ENCODE data around the gene ACOT7.
"Not testable (repeated sequence)": the region's sequence is repeated elsewhere in the genome, so short reads cannot be mapped to it uniquely, and the experiment has no call there.

ACOT7 gene

DNA sequence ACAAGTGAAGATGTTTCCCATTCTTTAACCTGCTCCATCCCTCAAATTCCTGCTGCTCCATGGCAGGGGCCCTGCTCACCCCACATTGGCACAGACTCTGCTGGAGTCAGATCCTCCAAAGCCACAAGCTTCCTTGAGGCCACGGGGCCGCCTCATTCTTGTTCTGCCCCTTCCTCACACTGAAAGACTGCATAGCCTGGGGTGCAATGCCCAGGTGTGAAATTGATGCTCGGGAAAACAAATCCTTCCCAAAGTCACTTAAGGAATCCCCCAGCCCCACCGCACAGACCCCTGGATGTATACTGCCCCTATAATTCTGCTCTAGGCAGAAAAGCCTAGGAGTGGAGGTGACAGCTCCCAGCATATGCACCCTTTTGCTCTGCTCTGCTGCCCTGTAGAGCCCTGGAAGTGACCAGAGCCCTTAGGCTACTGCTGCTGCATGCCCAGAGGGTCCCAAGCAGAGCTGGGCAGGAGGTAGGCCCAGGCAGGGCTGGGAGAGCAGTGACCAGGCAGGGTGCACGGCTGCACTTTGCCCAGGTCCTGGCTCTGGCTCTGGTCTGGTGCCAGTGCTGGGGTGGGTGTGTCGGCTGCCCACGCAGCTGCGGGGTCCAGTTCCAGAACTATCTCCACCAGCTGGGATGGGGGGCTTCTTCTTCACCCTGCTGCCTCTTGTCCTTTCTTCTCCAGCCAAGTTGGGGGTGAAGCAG, 24.5 kb upstream of the ACOT7 start:
- Mint-ChIP-seq H3K27me3 (ENCODE audit: low read depth) (peaks cover 74% of the 10 kb centered on the region), H3K36me3 (ENCODE audit: low read depth) (no peaks in the 10 kb centered on the region), H3K4me3 (no peak overlapping the region), H3K4me1 (ENCODE audit: low read depth) (peaks cover 19% of the 10 kb centered on the region), H3K27ac (no peak overlapping the region), H3K9me3 (no peaks in the 10 kb centered on the region)

DNA sequence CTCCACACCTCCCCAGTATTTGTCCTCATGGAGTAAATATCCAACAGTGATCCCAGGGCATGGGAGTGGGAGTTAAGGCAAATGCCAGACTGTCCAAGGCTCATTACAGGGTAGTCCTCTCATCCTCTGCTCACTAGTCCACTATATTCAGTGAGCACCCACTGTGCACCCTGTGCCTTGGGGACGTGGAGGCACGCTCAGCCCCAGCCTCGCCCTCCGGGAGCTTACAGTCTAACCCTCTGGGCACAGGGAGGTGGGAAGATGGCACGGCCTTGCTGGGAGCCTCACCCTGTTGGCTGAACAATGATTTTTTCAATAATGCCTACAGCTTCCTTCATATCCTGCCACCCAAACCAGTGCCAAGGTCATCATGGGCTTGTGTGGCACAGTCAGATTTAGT, 23.3 kb upstream of the ACOT7 start:
- Mint-ChIP-seq H3K27ac (no peak overlapping the region), H3K9me3 (no peaks in the 10 kb centered on the region), H3K4me3 (no peak overlapping the region), H3K27me3 (ENCODE audit: low read depth) (peaks cover 70% of the 10 kb centered on the region), H3K4me1 (ENCODE audit: low read depth) (peaks cover 19% of the 10 kb centered on the region), H3K36me3 (ENCODE audit: low read depth) (no peaks in the 10 kb centered on the region)

DNA sequence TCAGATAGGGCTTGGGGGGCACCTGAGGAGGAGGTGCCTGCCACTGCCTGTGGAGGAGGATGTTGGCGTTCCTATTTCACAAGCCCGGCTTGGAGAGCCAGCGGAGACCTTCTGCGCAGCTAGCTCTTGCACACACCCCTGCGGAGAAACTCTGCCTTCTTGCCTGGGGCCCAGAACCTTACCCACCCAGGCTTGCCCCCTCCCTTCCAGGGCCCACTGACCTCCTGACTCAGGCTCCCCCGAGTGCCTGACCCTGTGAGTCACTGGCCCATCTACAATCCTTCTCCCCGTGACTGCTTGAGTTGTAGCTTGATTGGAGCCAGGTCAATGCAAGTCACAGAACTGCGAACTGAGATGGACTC, 22.7 kb upstream of the ACOT7 start:
- Mint-ChIP-seq H3K4me1 (ENCODE audit: low read depth) (peaks cover 15% of the 10 kb centered on the region), H3K27ac (no peak overlapping the region), H3K36me3 (ENCODE audit: low read depth) (no peaks in the 10 kb centered on the region), H3K27me3 (ENCODE audit: low read depth) (peaks cover 63% of the 10 kb centered on the region), H3K9me3 (no peaks in the 10 kb centered on the region), H3K4me3 (no peak overlapping the region)

DNA sequence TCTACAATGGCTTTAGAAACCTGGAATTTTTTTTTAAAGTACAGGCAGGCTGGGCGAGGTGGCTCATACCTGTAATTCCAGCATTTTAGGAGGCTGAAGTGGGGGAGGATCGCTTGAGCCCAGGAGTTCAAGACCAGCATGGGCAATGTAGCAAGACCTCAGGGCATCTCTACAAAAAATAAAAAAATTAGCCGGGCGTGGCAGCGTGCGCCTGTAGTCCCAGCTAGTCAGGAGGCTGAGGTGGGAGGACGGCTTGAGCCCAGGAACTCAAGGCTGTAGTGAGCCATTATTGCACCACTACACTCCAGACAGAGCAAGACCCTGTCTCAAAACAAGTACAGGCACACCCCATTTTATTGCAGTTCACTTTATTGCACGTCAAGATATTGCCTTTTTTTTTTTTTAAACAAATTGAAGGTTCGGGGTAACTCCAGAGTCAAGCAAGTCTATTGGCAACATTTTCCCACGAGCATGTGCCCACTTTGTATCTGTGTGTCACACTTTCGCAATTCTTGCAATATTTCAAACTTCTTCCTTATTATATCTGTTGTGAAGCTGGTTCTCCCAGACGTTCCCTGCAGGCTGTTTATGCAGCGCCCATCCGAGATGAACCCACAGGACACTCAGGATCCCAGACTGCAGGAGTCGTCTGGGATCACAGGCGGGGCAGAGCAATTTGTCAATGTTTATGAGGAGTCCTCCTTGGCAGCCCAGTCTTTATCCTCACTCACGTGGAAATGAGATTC, 21.5 kb upstream of the ACOT7 start:
- peaks cover 58% of the 10 kb centered on the region for H3K27me3 Mint-ChIP-seq (ENCODE audit: low read depth)
- no peak overlapping the region for H3K27ac Mint-ChIP-seq
- H3K36me3 Mint-ChIP-seq (ENCODE audit: low read depth) = no peaks in the 10 kb centered on the region
- H3K9me3 Mint-ChIP-seq = no peaks in the 10 kb centered on the region
- no peak overlapping the region for H3K4me3 Mint-ChIP-seq
- H3K4me1 Mint-ChIP-seq (ENCODE audit: low read depth) = peaks cover 11% of the 10 kb centered on the region

DNA sequence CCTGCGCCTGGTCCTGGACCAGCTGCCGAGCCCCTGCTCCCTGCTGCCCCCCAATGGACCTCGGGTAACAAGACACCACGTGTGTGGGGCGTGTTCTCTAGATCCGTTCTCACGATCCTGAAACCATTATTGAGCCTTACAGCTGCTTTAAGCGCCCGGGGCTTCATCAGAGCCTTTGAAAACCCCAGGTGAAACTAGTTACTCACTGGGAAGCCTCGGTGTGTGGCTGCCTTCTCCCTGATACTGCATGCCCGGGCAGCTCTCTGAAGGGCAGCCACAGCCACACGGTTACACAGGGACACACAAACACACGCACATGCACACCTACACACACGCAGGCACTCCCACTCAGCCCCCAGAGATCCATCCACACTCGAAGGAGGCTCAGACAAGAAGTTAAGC, 20.9 kb upstream of the ACOT7 start:
- no peak overlapping the region for H3K4me3 Mint-ChIP-seq
- peaks cover 56% of the 10 kb centered on the region for H3K27me3 Mint-ChIP-seq (ENCODE audit: low read depth)
- peaks cover 11% of the 10 kb centered on the region for H3K4me1 Mint-ChIP-seq (ENCODE audit: low read depth)
- no peak overlapping the region for H3K27ac Mint-ChIP-seq
- no peaks in the 10 kb centered on the region for H3K9me3 Mint-ChIP-seq
- H3K36me3 Mint-ChIP-seq (ENCODE audit: low read depth) = no peaks in the 10 kb centered on the region

DNA sequence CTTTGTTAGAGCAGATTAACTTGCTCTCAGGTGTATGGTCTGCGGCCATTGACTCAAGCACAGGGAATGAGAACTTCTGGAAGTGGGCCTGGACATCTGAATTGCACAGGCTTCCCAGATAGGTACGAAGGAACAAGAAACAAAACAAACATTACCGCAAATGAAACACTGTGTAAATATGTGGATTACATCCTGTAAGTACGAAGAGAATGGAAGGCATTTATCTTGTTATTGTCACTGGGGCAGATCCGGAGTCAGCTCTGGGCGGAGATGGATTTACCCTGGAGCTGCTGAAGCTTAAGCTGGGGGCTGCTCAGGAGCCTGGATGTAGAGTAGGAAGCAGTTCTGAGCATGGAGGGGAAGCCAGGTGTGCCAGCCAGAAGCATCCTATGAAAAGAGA, 19.3 kb upstream of the ACOT7 start:
- Mint-ChIP-seq H3K27me3 (ENCODE audit: low read depth) (peaks cover 53% of the 10 kb centered on the region), H3K36me3 (ENCODE audit: low read depth) (no peaks in the 10 kb centered on the region), H3K4me3 (no peak overlapping the region), H3K4me1 (ENCODE audit: low read depth) (peaks cover 11% of the 10 kb centered on the region), H3K27ac (no peak overlapping the region), H3K9me3 (no peaks in the 10 kb centered on the region)

DNA sequence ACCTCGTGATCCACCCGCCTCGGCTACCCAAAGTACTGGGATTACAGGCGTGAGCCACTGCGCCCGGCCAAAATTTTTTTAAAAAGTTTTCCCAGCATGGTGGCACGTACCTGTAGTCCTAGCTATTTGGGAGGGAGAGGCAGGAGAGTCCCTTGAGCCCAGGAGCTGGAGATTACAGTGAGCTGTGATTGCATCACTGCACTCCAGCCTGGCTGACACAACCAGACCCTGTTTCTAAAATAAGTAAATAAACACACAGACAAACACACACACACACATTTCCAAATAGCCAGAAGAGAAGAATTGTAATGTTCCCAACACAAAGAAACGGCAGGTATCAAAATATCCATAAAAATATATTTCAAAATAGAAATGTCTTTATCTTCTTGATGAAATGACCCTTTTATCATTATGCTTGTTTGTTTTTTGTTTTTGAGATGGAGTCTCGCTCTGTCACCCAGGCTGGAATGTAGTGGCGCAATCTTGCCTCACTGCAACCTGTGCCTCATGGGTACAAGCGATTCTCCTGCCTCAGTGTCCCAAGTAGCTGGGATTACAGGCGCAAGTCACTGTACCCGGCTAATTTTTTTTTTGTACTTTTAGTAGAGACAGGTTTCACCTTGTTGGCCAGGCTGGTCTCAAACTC, 16.8 kb upstream of the ACOT7 start:
- no peak overlapping the region for H3K4me3 Mint-ChIP-seq
- peaks cover 44% of the 10 kb centered on the region for H3K27me3 Mint-ChIP-seq (ENCODE audit: low read depth)
- peaks cover 10% of the 10 kb centered on the region for H3K4me1 Mint-ChIP-seq (ENCODE audit: low read depth)
- no peak overlapping the region for H3K27ac Mint-ChIP-seq
- no peaks in the 10 kb centered on the region for H3K9me3 Mint-ChIP-seq
- H3K36me3 Mint-ChIP-seq (ENCODE audit: low read depth) = no peaks in the 10 kb centered on the region

DNA sequence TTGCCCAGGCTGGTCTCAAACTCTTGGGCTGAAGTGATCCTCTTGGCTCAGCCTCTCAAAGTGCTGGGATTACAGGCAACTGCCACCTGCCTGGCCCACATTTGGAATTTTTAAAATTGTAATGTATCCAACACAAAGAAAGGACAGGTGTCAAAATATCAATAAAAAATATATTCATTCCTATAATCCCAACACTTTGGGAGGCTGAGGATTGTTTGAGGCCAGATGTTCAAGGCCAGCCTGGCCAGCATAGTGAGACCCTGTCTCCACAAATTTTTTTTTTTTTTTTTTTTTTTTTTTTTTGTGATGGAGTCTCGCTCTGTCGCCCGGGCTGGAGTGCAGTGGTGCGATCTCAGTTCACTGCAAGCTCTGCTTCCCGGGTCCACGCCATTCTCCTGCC, 16.2 kb upstream of the ACOT7 start:
- H3K27ac Mint-ChIP-seq = no peak overlapping the region
- no peaks in the 10 kb centered on the region for H3K36me3 Mint-ChIP-seq (ENCODE audit: low read depth)
- H3K27me3 Mint-ChIP-seq (ENCODE audit: low read depth) = peaks cover 41% of the 10 kb centered on the region
- peaks cover 5% of the 10 kb centered on the region for H3K4me1 Mint-ChIP-seq (ENCODE audit: low read depth)
- H3K9me3 Mint-ChIP-seq = no peaks in the 10 kb centered on the region
- no peak overlapping the region for H3K4me3 Mint-ChIP-seq

DNA sequence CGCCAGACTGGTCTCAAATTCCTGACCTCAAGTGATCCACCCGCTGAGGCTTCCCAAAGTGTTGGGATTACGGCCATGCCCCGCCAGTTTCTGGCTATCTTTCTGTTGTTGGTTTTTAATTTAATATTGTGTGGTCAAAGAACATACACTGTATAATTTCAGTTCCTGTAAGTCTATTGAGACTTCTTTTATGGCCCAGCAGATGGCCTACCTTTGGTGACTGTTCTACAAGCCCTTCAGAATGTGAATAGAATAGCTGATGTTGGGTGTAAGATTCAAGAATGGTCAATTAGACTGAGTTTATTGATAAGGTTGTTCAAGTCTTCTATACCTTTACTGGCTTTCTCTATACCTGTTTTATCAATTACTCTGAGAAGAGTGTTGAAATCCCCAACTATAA, 15.5 kb upstream of the ACOT7 start:
- no peaks in the 10 kb centered on the region for H3K4me1 Mint-ChIP-seq (ENCODE audit: low read depth)
- peaks cover 34% of the 10 kb centered on the region for H3K27me3 Mint-ChIP-seq (ENCODE audit: low read depth)
- H3K27ac Mint-ChIP-seq = no peak overlapping the region
- H3K4me3 Mint-ChIP-seq = no peak overlapping the region
- H3K9me3 Mint-ChIP-seq = no peaks in the 10 kb centered on the region
- no peaks in the 10 kb centered on the region for H3K36me3 Mint-ChIP-seq (ENCODE audit: low read depth)

DNA sequence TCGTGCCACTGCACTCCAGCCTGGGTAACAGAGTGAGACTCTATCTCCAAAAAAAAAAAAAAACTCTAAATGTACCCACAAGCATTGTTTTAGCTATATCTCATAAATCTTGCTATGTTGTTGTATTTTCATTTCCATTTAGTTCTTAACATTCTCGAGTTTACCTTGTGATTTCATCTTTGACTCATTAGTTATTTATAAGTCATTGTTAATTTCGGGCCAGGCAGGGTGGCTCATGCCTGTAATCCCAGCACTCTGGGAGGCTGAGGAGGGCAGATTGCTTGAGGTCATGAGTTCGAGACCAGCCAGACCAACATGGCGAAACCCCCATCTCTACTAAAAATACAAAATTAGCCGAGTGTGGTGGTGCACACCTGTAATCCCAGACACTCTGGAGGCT, 14.5 kb upstream of the ACOT7 start:
- no peaks in the 10 kb centered on the region for H3K4me1 Mint-ChIP-seq (ENCODE audit: low read depth)
- H3K27ac Mint-ChIP-seq = no peak overlapping the region
- H3K4me3 Mint-ChIP-seq = no peak overlapping the region
- H3K9me3 Mint-ChIP-seq = no peaks in the 10 kb centered on the region
- H3K27me3 Mint-ChIP-seq (ENCODE audit: low read depth) = peaks cover 30% of the 10 kb centered on the region
- H3K36me3 Mint-ChIP-seq (ENCODE audit: low read depth) = no peaks in the 10 kb centered on the region

DNA sequence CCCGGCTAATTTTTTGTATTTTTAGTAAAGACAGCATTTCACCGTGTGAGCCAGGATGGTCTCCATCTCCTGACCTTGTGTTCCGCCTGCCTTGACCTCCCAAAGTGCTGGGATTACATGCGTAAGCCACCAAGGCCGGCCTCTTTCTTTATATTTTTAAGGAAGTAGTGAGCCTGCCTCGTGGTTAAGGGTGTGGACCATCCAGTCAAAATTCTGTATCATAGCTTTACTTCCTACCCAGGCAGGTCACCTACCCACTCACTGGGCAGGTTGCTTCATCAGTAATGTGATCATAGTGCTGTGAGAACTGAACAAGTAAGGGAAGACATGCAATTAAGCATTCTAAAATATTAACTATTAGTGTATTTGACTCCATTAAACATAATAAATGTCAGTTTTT, 8.1 kb upstream of the ACOT7 start:
- Mint-ChIP-seq H3K27ac (no peak overlapping the region), H3K27me3 (ENCODE audit: low read depth) (peaks cover 16% of the 10 kb centered on the region), H3K4me3 (no peak overlapping the region), H3K4me1 (ENCODE audit: low read depth) (peaks cover 2% of the 10 kb centered on the region), H3K9me3 (no peaks in the 10 kb centered on the region), H3K36me3 (ENCODE audit: low read depth) (no peaks in the 10 kb centered on the region)

DNA sequence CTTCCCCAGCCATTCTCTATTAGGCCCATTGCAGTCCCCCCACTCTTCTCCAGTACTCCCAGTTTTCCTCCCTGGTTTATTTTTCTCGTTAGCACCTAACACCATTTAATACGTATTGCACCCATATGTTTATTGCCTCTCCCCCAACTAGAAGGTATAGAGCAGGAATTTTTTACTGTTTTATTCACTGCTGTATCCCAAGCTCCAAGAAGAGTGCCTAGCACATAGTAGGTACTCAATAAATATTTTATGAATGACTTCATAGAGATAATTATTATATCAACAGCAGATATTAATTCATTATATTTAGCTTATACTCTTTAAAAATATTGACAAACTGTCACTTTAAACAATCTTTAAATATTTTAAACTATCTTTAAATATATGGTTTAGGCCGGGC, 5.7 kb upstream of the ACOT7 start:
- Mint-ChIP-seq H3K4me1 (ENCODE audit: low read depth) (peaks cover 8% of the 10 kb centered on the region), H3K4me3 (no peak overlapping the region), H3K36me3 (ENCODE audit: low read depth) (no peaks in the 10 kb centered on the region), H3K9me3 (no peaks in the 10 kb centered on the region), H3K27me3 (ENCODE audit: low read depth) (peaks cover 4% of the 10 kb centered on the region), H3K27ac (no peak overlapping the region)

DNA sequence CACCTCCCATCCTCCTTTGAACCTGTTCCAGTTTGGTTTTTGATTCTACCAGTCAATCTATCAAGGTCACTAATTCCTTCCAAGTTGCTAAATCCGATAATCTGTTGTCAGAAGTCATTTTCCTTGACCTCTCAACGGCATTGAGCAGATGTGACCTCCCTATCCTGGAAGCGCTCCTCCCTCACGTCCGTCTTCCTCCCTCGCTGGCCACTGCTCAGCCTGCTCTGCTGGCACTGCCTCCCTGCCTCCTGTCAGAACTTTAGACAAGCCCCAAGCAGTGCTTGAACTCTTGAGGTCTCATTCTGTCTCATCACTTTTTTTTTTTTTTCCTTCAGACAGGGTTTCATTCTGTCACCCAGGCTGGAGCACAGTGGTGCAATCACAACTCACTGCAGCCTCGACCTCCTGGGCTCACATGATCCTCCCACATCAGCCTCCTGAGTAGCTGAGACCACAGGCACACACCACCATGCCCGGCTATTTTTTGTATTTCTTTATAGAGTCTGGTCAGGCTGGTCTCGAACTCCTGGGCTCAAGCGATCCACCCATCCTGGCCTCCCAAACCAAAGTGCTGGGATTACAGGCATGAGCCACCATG, 4.4 kb upstream of the ACOT7 start:
- Mint-ChIP-seq H3K4me3 (no peak overlapping the region), H3K4me1 (ENCODE audit: low read depth) (peaks cover 14% of the 10 kb centered on the region), H3K27ac (no peak overlapping the region), H3K36me3 (ENCODE audit: low read depth) (no peaks in the 10 kb centered on the region), H3K9me3 (no peaks in the 10 kb centered on the region), H3K27me3 (ENCODE audit: low read depth) (peaks cover 4% of the 10 kb centered on the region)

DNA sequence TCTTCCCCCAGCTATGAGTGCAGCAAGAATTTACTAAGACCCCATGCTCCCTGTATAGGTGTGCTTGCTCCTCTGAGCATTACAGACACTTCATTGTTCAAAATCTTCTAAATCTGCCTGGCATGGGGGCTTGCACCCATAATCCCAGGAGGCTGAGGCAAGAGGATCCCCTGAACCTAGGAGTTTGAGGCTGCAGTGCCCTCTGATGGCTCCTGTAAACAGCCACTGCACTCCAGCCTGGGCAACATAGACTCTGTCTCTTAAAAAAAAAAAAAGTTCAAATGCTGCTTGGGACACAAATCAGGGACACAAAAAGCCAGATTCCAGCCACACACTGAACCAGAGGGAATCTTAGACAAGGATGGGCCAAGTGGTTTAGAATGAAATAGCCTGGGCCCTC, 3.4 kb upstream of the ACOT7 start:
- peaks cover 19% of the 10 kb centered on the region for H3K4me1 Mint-ChIP-seq (ENCODE audit: low read depth)
- H3K4me3 Mint-ChIP-seq = no peak overlapping the region
- no peaks in the 10 kb centered on the region for H3K9me3 Mint-ChIP-seq
- H3K27ac Mint-ChIP-seq = no peak overlapping the region
- peaks cover 4% of the 10 kb centered on the region for H3K27me3 Mint-ChIP-seq (ENCODE audit: low read depth)
- H3K36me3 Mint-ChIP-seq (ENCODE audit: low read depth) = no peaks in the 10 kb centered on the region

DNA sequence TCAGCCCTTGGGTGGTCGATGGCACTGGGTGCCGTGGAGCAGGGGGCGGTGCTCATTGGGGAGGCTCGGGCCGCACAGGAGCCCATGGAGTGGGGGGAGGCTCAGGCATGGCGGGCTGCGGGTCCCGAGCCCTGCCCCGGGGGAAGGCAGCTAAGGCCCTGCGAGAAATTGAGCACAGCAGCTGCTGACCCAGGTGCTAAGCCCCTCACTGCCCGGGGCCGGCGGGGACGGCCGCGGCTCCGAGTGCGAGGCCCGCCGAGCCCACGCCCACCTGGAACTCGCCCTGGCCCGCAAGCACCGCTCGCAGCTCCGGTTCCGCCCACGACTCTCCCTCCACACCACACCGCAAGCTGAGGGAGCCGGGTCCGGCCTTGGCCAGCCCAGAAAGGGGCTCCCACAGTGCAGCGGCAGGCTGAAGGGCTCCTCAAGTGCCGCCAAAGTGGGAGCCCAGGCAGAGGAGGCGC, 2.2 kb upstream of the ACOT7 start:
- not testable (repeated sequence) for H3K36me3 Mint-ChIP-seq (ENCODE audit: low read depth); H3K27me3 Mint-ChIP-seq (ENCODE audit: low read depth); H3K9me3 Mint-ChIP-seq; H3K27ac Mint-ChIP-seq; H3K4me3 Mint-ChIP-seq
- H3K4me1 Mint-ChIP-seq (ENCODE audit: low read depth) = peaks cover 24% of the 10 kb centered on the region
